Hepatocyte (in vitro differentiated cells): ENCODE measurements around the gene SLC6A4. TPM values are rescaled to one million over a fixed set of nuclear protein-coding genes. Genes with fewer than 3 reads are reported as not detected.

Experiments
- DNase-seq: peaks from one replicate; pipeline ENCODE4 v3.0.0-alpha.2; 2016; ENCODE audit warnings: low spot score
- H2AFZ ChIP-seq: fragments of 200-600 bp; sonication (generic); 2 replicates; pipeline ENCODE4 v1.6.0; 2016; ENCODE audit warnings: antibody characterized with exemption, mild to moderate bottlenecking
- H3K27ac ChIP-seq: fragments of 200-600 bp; sonication (generic); 2 replicates; pipeline ENCODE4 v1.5.1; 2016; ENCODE audit warnings: mild to moderate bottlenecking
- H3K27me3 ChIP-seq: fragments of 200-600 bp; sonication (generic); 2 replicates; pipeline ENCODE4 v1.6.1; 2016
- H3K36me3 ChIP-seq: fragments of 200-600 bp; sonication (generic); replicated peaks from 2 replicates; pipeline ENCODE4 v1.5.1; 2016; ENCODE audit warnings: low read depth; ENCODE audit not compliant: insufficient read depth
- H3K4me1 ChIP-seq: fragments of 200-600 bp; sonication (generic); 2 replicates; pipeline ENCODE4 v1.5.1; 2016; ENCODE audit warnings: mild to moderate bottlenecking, moderate library complexity; ENCODE audit not compliant: insufficient read depth
- H3K4me2 ChIP-seq: fragments of 200-600 bp; sonication (generic); 2 replicates; pipeline ENCODE4 v1.6.0; 2016
- H3K4me3 ChIP-seq: fragments of 200-600 bp; sonication (generic); 2 replicates; pipeline ENCODE4 v1.5.1; 2016; ENCODE audit warnings: mild to moderate bottlenecking
- H3K79me2 ChIP-seq: fragments of 200-600 bp; sonication (generic); 2 replicates; pipeline ENCODE4 v1.6.0; 2017; ENCODE audit warnings: mild to moderate bottlenecking
- H3K9me2 ChIP-seq: fragments of 200-600 bp; sonication (generic); replicated peaks from 2 replicates; pipeline ENCODE4 v1.6.0; 2017; ENCODE audit warnings: mild to moderate bottlenecking; ENCODE audit not compliant: insufficient read depth
- H3K9me3 ChIP-seq: fragments of 200-600 bp; sonication (generic); 2 replicates; pipeline ENCODE4 v1.5.1; 2016; ENCODE audit warnings: low read depth, mild to moderate bottlenecking
- H4K20me1 ChIP-seq: fragments of 200-600 bp; sonication (generic); 2 replicates; pipeline ENCODE4 v1.6.0; 2016; ENCODE audit warnings: mild to moderate bottlenecking; ENCODE audit not compliant: insufficient read depth, poor library complexity, severe bottlenecking
- CTCF ChIP-seq: fragments of 200-600 bp; sonication (generic); IDR thresholded peaks from 2 replicates; pipeline ENCODE4 v1.5.1; 2016; ENCODE audit warnings: antibody characterized with exemption, mild to moderate bottlenecking; ENCODE audit not compliant: poor library complexity
- EZH2 ChIP-seq: fragments of 200-600 bp; sonication (generic); IDR thresholded peaks from 2 replicates; pipeline ENCODE4 v1.6.1; 2016; ENCODE audit warnings: antibody characterized with exemption, mild to moderate bottlenecking, borderline replicate concordance
- EZH2phosphoT487 ChIP-seq: fragments of 200-600 bp; sonication (generic); IDR thresholded peaks from one replicate; pipeline ENCODE4 v1.6.1; 2018; ENCODE audit warnings: antibody characterized with exemption, mild to moderate bottlenecking, low read depth, moderate library complexity; ENCODE audit not compliant: unreplicated experiment, severe bottlenecking
- WGBS: methylation state at CpG from one replicate; pipeline ENCODE4 v1.1.6; 2016; ENCODE audit warnings: low lambda C conversion rate; ENCODE audit errors: missing lambda C conversion rate; 5-methylcytosine and 5-hydroxymethylcytosine counted together
- polyA plus RNA-seq: library from polyadenylated mRNA; unstranded; fragments of >200 nt; fragmentation: Nextera tagmentation; extraction: Ambion mirVana; gene quantifications from 2 replicates; pipeline ENCODE4 v1.2.1, GENCODE V29; 2016
- total RNA-seq: library from RNA; depleted of rRNA; stranded (reverse); fragments of >200 nt; gene quantifications from 2 replicates; pipeline ENCODE4 v1.2.3, GENCODE V29; 2014

Gene SLC6A4
- total and polyA plus RNA-seq, 2 experiments from 2014 or later: 2.0 to 2.6 TPM

GRCh38 chr17:30172560-30172959 is 62.9 kb downstream of the SLC6A4 start:
- no peak overlapping the region for H2AFZ ChIP-seq
- H3K4me2 ChIP-seq: no peak overlapping the region
- no peaks in the 10 kb centered on the region for H3K27me3 ChIP-seq
- no peak for DNase-seq
- peaks cover 3% of the 10 kb centered on the region for H3K79me2 ChIP-seq
- 97% methylated on average over 1 of the region's 1 CpG for WGBS
- no peaks in the 10 kb centered on the region for H3K36me3 ChIP-seq
- no peaks in the 10 kb centered on the region for H3K9me2 ChIP-seq
- no peak overlapping the region for H3K4me3 ChIP-seq
- H3K9me3 ChIP-seq: no peaks in the 10 kb centered on the region
- no peaks in the 10 kb centered on the region for H3K4me1 ChIP-seq
- TF ChIP-seq EZH2phosphoT487 (no peak), CTCF (no peak), EZH2 (no peak)
- H3K27ac ChIP-seq: no peak overlapping the region
- peaks cover 2% of the 10 kb centered on the region for H4K20me1 ChIP-seq

- peaks cover 2% of the 10 kb centered on the region for H4K20me1 ChIP-seq
- no peaks in the 10 kb centered on the region for H3K27me3 ChIP-seq
- H3K9me2 ChIP-seq: no peaks in the 10 kb centered on the region
- peaks cover 10% of the 10 kb centered on the region for H3K79me2 ChIP-seq
- TF ChIP-seq EZH2: no peak
- TF ChIP-seq CTCF: no peak
- TF ChIP-seq EZH2phosphoT487: no peak
- H3K4me3 ChIP-seq: no peak overlapping the region
- H2AFZ ChIP-seq: no peak overlapping the region
- DNase-seq: no peak
- H3K27ac ChIP-seq: no peak overlapping the region
- no peak overlapping the region for H3K4me2 ChIP-seq
- no peaks in the 10 kb centered on the region for H3K36me3 ChIP-seq
- no peaks in the 10 kb centered on the region for H3K9me3 ChIP-seq
- H3K4me1 ChIP-seq: no peaks in the 10 kb centered on the region
Measured at GRCh38 chr17:30170415-30170987, 65.0 kb downstream of the SLC6A4 start.

GRCh38 chr17:30165960-30166359 is 69.5 kb downstream of the SLC6A4 start:
- no peaks in the 10 kb centered on the region for H3K27me3 ChIP-seq
- no peak overlapping the region for H3K27ac ChIP-seq
- no peak overlapping the region for H3K4me2 ChIP-seq
- peaks cover 2% of the 10 kb centered on the region for H4K20me1 ChIP-seq
- DNase-seq: no peak
- H3K79me2 ChIP-seq: peaks cover 46% of the 10 kb centered on the region
- no peak for TF ChIP-seq CTCF
- no peak for TF ChIP-seq EZH2phosphoT487
- TF ChIP-seq EZH2: no peak
- no peak overlapping the region for H3K4me3 ChIP-seq
- H2AFZ ChIP-seq: no peak overlapping the region
- H3K9me3 ChIP-seq: no peaks in the 10 kb centered on the region
- no peaks in the 10 kb centered on the region for H3K36me3 ChIP-seq
- H3K9me2 ChIP-seq: no peaks in the 10 kb centered on the region
- H3K4me1 ChIP-seq: no peaks in the 10 kb centered on the region
- WGBS: 85% methylated on average over 1 of the region's 1 CpG

- TF ChIP-seq EZH2 (no peak), EZH2phosphoT487 (no peak), CTCF (no peak)
- WGBS: 93% methylated on average over 3 of the region's 3 CpGs
- Histone ChIP-seq H3K9me2 (no peaks in the 10 kb centered on the region), H2AFZ (no peak overlapping the region), H3K4me1 (no peaks in the 10 kb centered on the region), H3K27ac (no peak overlapping the region), H3K79me2 (peaks cover 49% of the 10 kb centered on the region), H3K9me3 (no peaks in the 10 kb centered on the region), H3K4me2 (no peak overlapping the region), H4K20me1 (peaks cover 2% of the 10 kb centered on the region), H3K27me3 (no peaks in the 10 kb centered on the region), H3K4me3 (no peak overlapping the region), H3K36me3 (no peaks in the 10 kb centered on the region)
- DNase-seq: no peak
Measured at GRCh38 chr17:30165147-30165546, 70.3 kb downstream of the SLC6A4 start.
